K562 (cell line): ENCODE results near the gene GRPEL2. TPM values are rescaled to one million over a fixed set of nuclear protein-coding genes. Genes with fewer than 3 reads are reported as not detected.

Experiments used
- ARHGAP35 ChIP-seq: fragments of 450-650 bp; IDR thresholded peaks from 2 replicates; pipeline ENCODE4 v1.6.1; 2018; ENCODE audit not compliant: partially characterized antibody
- ASH1L ChIP-seq: fragments of 450-650 bp; IDR thresholded peaks from 2 replicates; pipeline ENCODE4 v1.6.1; 2018; ENCODE audit warnings: borderline replicate concordance, mild to moderate bottlenecking, low read depth; ENCODE audit not compliant: partially characterized antibody
- CBX1 ChIP-seq: sonication (generic); IDR thresholded peaks from 2 replicates; pipeline ENCODE4 v1.6.1; 2016; ENCODE audit warnings: antibody characterized with exemption, low read depth, mild to moderate bottlenecking
- DMBX1 ChIP-seq: fragments of 250-450 bp; sonication (Bioruptor Pico); IDR thresholded peaks from 2 replicates; pipeline ENCODE4 v1.8.0; 2022; ENCODE audit warnings: inconsistent platforms, mild to moderate bottlenecking, moderate library complexity, borderline replicate concordance
- GATAD2A ChIP-seq: fragments of 450-650 bp; IDR thresholded peaks from 2 replicates; pipeline ENCODE4 v1.6.1; 2017
- HNRNPH1 ChIP-seq: fragments of 200-400 bp; formaldehyde crosslinking; optimal IDR thresholded peaks from 2 replicates; pipeline ENCODE3; 2017; ENCODE audit warnings: low read depth, mild to moderate bottlenecking, low read length, moderate library complexity
- KDM1A ChIP-seq, 2 experiments: fragments of 450-650 bp; IDR thresholded peaks; 2 replicates each; pipeline ENCODE4 v1.6.1; 2016; ENCODE audit warnings: mild to moderate bottlenecking in 2 of 2
- MEIS2 ChIP-seq: fragments of 450-650 bp; IDR thresholded peaks from 2 replicates; pipeline ENCODE4 v1.6.1; 2014; ENCODE audit warnings: mild to moderate bottlenecking; ENCODE audit not compliant: partially characterized antibody
- MTF1 ChIP-seq: fragments of 250-450 bp; sonication (Bioruptor Pico); IDR thresholded peaks from 2 replicates; pipeline ENCODE4 v1.9.0; 2021; ENCODE audit warnings: moderate library complexity, mild to moderate bottlenecking, inconsistent platforms, borderline replicate concordance
- NFRKB ChIP-seq: fragments of 450-650 bp; IDR thresholded peaks from 2 replicates; pipeline ENCODE4 v1.6.1; 2016; ENCODE audit warnings: low read depth
- POLR2AphosphoS5 ChIP-seq: IDR thresholded peaks from 2 replicates; pipeline ENCODE4 v1.6.1; 2011; ENCODE audit warnings: mild to moderate bottlenecking, low read depth, low read length, moderate library complexity; ENCODE audit not compliant: control insufficient read depth, insufficient read depth
- RAD51 ChIP-seq: fragments of 450-650 bp; IDR thresholded peaks from 2 replicates; pipeline ENCODE4 v1.7.1; 2016; ENCODE audit warnings: low read depth, mild to moderate bottlenecking, borderline replicate concordance
- TAF1 ChIP-seq: IDR thresholded peaks from 2 replicates; pipeline ENCODE4 v1.6.1; 2011; ENCODE audit warnings: mild to moderate bottlenecking, low read length, moderate library complexity; ENCODE audit not compliant: insufficient read depth, control insufficient read depth, severe bottlenecking; ENCODE audit errors: extremely low read depth
- U2AF1 ChIP-seq: fragments of 200-400 bp; formaldehyde crosslinking; optimal IDR thresholded peaks from 2 replicates; pipeline ENCODE3; 2017; ENCODE audit warnings: mild to moderate bottlenecking, low read depth, low read length, moderate library complexity
- YBX1 ChIP-seq: fragments of 450-650 bp; IDR thresholded peaks from 2 replicates; pipeline ENCODE4 v1.7.1; 2016; ENCODE audit warnings: mild to moderate bottlenecking
- YY1 ChIP-seq, 3 experiments: IDR thresholded peaks; 2 replicates each; pipeline ENCODE4 v1.6.1; 2011; ENCODE audit warnings: low read length in 2 of 3, mild to moderate bottlenecking in 2 of 3, moderate library complexity in 2 of 3, borderline replicate concordance in 1 of 3, control low read depth in 1 of 3, low read depth in 1 of 3; ENCODE audit not compliant: insufficient read depth in 3 of 3, insufficient replicate concordance in 2 of 3, control insufficient read depth in 1 of 3, insufficient read length in 1 of 3; ENCODE audit errors: extremely low read depth in 1 of 3
- ZBTB7A ChIP-seq: IDR thresholded peaks from 2 replicates; pipeline ENCODE4 v1.6.1; 2011; ENCODE audit warnings: low read depth, mild to moderate bottlenecking, low read length, moderate library complexity, borderline replicate concordance; ENCODE audit not compliant: control insufficient read depth
- ZFP36 ChIP-seq: fragments of 150-350 bp; IDR thresholded peaks from 2 replicates; pipeline ENCODE4 v1.6.1; 2018; ENCODE audit warnings: low read length, low read depth; ENCODE audit not compliant: partially characterized antibody
- ZNF75A ChIP-seq: fragments of 450-650 bp; formaldehyde crosslinking; IDR thresholded peaks from 2 replicates; pipeline ENCODE4 v1.4.0; 2020; ENCODE audit warnings: mild to moderate bottlenecking
- polyA plus RNA-seq, 8 experiments: library from polyadenylated mRNA; depleted of rRNA in 4 of 8; stranded (reverse) in 5 of 8; unstranded in 3 of 8; fragments of >200 nt; fragmentation: Nextera tagmentation in 2 of 8; fragmentation: Illumina TruSeq in 1 of 8; extraction: Ambion mirVana in 2 of 8; extraction: Trizol in 1 of 8; gene quantifications; 2 replicates each; pipeline versions ENCODE4 v1.2.1 to v1.2.3, GENCODE V29; 2011 to 2014; ENCODE audit warnings: inconsistent platforms in 1 of 8, missing spikeins in 1 of 8
- total RNA-seq, 7 experiments: library from RNA; depleted of rRNA in 6 of 7; stranded (reverse); fragments of >200 nt in 6 of 7; fragmentation: Illumina TruSeq in 2 of 7; extraction: Trizol in 2 of 7; gene quantifications; 2 replicates each; pipeline versions ENCODE4 v1.2.1 to v1.2.3, GENCODE V29; 2011 to 2021; ENCODE audit warnings: low replicate concordance in 1 of 7
- TF ChIP-seq, protein P1 (sequence below): fragments of 450-650 bp; IDR thresholded peaks from 2 replicates; pipeline ENCODE4 v1.6.1; 2016; ENCODE audit warnings: low read depth

GRPEL2 gene
- total and polyA plus RNA-seq, 9 of the 15 experiments (the other 6 are each of a cell fraction or from before 2014, with no cell fraction given), result 11.2 to 40.5 (median 25.8) TPM

DNA sequence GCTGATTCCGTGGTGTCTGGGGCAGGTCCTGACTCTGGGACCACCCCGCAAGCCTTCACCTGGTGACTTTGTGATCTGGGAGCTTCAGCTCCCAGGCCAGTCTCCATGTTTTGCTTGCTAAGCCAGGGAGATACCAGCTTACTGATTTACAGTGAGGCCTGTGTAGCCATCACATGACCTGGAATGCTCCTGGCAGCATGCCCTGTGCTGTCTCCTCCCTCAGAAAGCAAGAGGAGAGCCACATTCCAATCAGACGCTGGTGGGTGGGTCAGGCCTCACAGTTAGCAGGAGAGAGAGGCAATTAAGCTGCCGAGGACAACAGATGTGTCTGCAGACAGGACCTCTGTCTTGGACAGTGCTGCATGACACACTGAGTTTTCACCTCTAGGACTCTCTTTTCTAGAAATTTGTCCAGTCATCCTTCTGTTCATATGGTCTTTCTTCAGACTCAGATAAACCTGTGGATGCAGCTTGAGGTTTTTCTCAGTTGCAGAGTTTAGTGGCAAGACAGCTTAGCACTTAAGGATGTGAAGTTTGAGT, 24.4 kb upstream of the GRPEL2 start (continued):
- TF ChIP-seq POLR2AphosphoS5 (peak; percentile 71; the same call in 1 of the 2 replicates), KDM1A (IDR thresholded peaks at IDR 0.05) (peak; percentile 85 to 88), YBX1 (no peak), ASH1L (no peak), TAF1 (peak; percentile 28), MTF1 (CRISPR knock-in tag) (no peak), RAD51 (peak; percentile 88), HNRNPH1 (no peak), MEIS2 (peak; percentile 76), GATAD2A (no peak), ZNF75A (CRISPR knock-in tag) (no peak), ZFP36 (peak; percentile 15), ZBTB7A (no peak), ARHGAP35 (no peak), U2AF1 (no peak), DMBX1 (no peak), CBX1 (no peak), YY1 (IDR thresholded peaks at IDR 0.05; ENCODE audit: borderline replicate concordance in 1 of 3, control insufficient read depth in 1 of 3, extremely low read depth in 1 of 3, insufficient read depth in 3 of 3, insufficient read length in 1 of 3, insufficient replicate concordance in 2 of 3, low read depth in 1 of 3, low read length in 2 of 3) (peak in 1 of 3 experiments; percentile 81), NFRKB (no peak; the same call in 1 of the 2 replicates)
- TF ChIP-seq, protein P1, sequence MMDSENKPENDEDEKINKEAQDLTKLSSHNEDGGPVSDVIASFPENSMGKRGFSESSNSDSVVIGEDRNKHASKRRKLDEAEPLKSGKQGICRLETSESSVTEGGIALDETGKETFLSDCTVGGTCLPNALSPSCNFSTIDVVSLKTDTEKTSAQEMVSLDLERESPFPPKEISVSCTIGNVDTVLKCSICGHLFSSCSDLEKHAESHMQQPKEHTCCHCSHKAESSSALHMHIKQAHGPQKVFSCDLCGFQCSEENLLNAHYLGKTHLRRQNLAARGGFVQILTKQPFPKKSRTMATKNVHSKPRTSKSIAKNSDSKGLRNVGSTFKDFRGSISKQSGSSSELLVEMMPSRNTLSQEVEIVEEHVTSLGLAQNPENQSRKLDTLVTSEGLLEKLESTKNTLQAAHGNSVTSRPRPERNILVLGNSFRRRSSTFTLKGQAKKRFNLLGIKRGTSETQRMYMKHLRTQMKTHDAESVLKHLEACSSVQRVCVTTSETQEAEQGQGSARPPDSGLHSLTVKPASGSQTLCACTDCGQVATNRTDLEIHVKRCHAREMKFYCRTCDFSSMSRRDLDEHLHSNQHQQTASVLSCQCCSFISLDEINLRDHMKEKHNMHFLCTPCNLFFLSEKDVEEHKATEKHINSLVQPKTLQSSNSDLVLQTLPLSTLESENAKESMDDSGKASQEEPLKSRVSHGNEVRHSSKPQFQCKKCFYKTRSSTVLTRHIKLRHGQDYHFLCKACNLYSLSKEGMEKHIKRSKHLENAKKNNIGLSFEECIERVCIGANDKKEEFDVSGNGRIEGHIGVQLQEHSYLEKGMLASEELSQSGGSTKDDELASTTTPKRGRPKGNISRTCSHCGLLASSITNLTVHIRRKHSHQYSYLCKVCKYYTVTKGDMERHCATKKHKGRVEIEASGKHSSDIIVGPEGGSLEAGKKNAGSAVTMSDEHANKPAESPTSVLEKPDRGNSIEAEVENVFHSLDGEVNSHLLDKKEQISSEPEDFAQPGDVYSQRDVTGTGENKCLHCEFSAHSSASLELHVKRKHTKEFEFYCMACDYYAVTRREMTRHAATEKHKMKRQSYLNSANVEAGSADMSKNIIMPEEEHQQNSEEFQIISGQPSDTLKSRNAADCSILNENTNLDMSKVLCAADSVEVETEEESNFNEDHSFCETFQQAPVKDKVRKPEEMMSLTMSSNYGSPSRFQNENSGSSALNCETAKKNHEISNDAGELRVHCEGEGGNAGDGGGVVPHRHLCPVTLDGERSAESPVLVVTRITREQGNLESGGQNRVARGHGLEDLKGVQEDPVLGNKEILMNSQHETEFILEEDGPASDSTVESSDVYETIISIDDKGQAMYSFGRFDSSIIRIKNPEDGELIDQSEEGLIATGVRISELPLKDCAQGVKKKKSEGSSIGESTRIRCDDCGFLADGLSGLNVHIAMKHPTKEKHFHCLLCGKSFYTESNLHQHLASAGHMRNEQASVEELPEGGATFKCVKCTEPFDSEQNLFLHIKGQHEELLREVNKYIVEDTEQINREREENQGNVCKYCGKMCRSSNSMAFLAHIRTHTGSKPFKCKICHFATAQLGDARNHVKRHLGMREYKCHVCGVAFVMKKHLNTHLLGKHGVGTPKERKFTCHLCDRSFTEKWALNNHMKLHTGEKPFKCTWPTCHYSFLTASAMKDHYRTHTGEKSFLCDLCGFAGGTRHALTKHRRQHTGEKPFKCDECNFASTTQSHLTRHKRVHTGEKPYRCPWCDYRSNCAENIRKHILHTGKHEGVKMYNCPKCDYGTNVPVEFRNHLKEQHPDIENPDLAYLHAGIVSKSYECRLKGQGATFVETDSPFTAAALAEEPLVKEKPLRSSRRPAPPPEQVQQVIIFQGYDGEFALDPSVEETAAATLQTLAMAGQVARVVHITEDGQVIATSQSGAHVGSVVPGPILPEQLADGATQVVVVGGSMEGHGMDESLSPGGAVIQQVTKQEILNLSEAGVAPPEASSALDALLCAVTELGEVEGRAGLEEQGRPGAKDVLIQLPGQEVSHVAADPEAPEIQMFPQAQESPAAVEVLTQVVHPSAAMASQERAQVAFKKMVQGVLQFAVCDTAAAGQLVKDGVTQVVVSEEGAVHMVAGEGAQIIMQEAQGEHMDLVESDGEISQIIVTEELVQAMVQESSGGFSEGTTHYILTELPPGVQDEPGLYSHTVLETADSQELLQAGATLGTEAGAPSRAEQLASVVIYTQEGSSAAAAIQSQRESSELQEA, result no peak
